Rectal smooth muscle tissue (tissue), 1 donor: ENCODE data around the gene IFT80.

Experiments used
- H3K27ac ChIP-seq: one replicate; pipeline ENCODE4 v1.7.0; 2013; ENCODE audit warnings: low read depth, low read length, inconsistent platforms
- H3K27me3 ChIP-seq: one replicate; pipeline ENCODE4 v1.7.0; 2013; ENCODE audit warnings: low read length; ENCODE audit not compliant: control insufficient read depth, insufficient read depth
- H3K36me3 ChIP-seq: one replicate; pipeline ENCODE4 v1.7.0; 2013; ENCODE audit warnings: low read length; ENCODE audit not compliant: control insufficient read depth, insufficient read depth
- H3K4me1 ChIP-seq: one replicate; pipeline ENCODE4 v1.7.0; 2013; ENCODE audit warnings: low read length; ENCODE audit not compliant: control insufficient read depth, insufficient read depth
- H3K4me3 ChIP-seq: one replicate; pipeline ENCODE4 v1.7.0; 2013; ENCODE audit warnings: low read length
- H3K9ac ChIP-seq: one replicate; pipeline ENCODE4 v1.7.0; 2013; ENCODE audit warnings: low read length

IFT80 gene

GRCh38 chr3:160226026-160226907 is 172.8 kb downstream of the IFT80 start:
- Histone ChIP-seq H3K27ac (peak overlapping the region; percentile 77), H3K4me3 (peak overlapping the region; percentile 72), H3K4me1 (peaks cover 3% of the 10 kb centered on the region), H3K36me3 (no peaks in the 10 kb centered on the region), H3K27me3 (peaks cover 4% of the 10 kb centered on the region), H3K9ac (peak overlapping the region; percentile 36)

GRCh38 chr3:160225176-160226025 is 173.6 kb downstream of the IFT80 start, which contains the start of gene C3orf80:
Gene C3orf80, plus strand, starts transcription at chr3:160225422. Its CDS starts 214 bp downstream, at chr3:160225636.
- peak within 1 kb of the TSS; percentile 36 for H3K9ac ChIP-seq
- H3K4me1 ChIP-seq: peaks cover 6% of the 10 kb centered on the region
- peaks cover 4% of the 10 kb centered on the region for H3K27me3 ChIP-seq
- peak within 1 kb of the TSS; percentile 77 for H3K27ac ChIP-seq
- peak within 1 kb of the TSS; percentile 72 for H3K4me3 ChIP-seq
- no peaks in the 10 kb centered on the region for H3K36me3 ChIP-seq

- H3K4me1 ChIP-seq: peaks cover 6% of the 10 kb centered on the region
- no peak overlapping the region for H3K9ac ChIP-seq
- peaks cover 4% of the 10 kb centered on the region for H3K27me3 ChIP-seq
- H3K4me3 ChIP-seq: peak overlapping the region; percentile 72
- no peaks in the 10 kb centered on the region for H3K36me3 ChIP-seq
- H3K27ac ChIP-seq: peak overlapping the region; percentile 77
These were observed 174.2 kb downstream of the IFT80 start for GRCh38 chr3:160224811-160225175.

- H3K36me3 ChIP-seq: no peaks in the 10 kb centered on the region
- H3K4me3 ChIP-seq: no peak overlapping the region
- peaks cover 6% of the 10 kb centered on the region for H3K4me1 ChIP-seq
- peak overlapping the region; percentile 77 for H3K27ac ChIP-seq
- H3K27me3 ChIP-seq: peaks cover 4% of the 10 kb centered on the region
- no peak overlapping the region for H3K9ac ChIP-seq
These were observed 174.8 kb downstream of the IFT80 start for GRCh38 chr3:160224256-160224655.

- Histone ChIP-seq H3K4me1 (peaks cover 6% of the 10 kb centered on the region), H3K9ac (no peak overlapping the region), H3K36me3 (no peaks in the 10 kb centered on the region), H3K4me3 (no peak overlapping the region), H3K27ac (peak overlapping the region; percentile 34), H3K27me3 (peaks cover 4% of the 10 kb centered on the region)
These were observed 178.0 kb downstream of the IFT80 start for GRCh38 chr3:160221019-160221418.

GRCh38 chr3:160220038-160220437 is 179.0 kb downstream of the IFT80 start:
- no peaks in the 10 kb centered on the region for H3K36me3 ChIP-seq
- H3K9ac ChIP-seq: no peak overlapping the region
- peaks cover 6% of the 10 kb centered on the region for H3K4me1 ChIP-seq
- H3K27ac ChIP-seq: no peak overlapping the region
- no peaks in the 10 kb centered on the region for H3K27me3 ChIP-seq
- H3K4me3 ChIP-seq: no peak overlapping the region

GRCh38 chr3:160218136-160218535 is 180.9 kb downstream of the IFT80 start:
- Histone ChIP-seq H3K36me3 (no peaks in the 10 kb centered on the region), H3K4me3 (no peak overlapping the region), H3K9ac (no peak overlapping the region), H3K27ac (no peak overlapping the region), H3K4me1 (peaks cover 6% of the 10 kb centered on the region), H3K27me3 (no peaks in the 10 kb centered on the region)

GRCh38 chr3:160217675-160218074 is 181.3 kb downstream of the IFT80 start:
- no peaks in the 10 kb centered on the region for H3K36me3 ChIP-seq
- no peaks in the 10 kb centered on the region for H3K27me3 ChIP-seq
- H3K27ac ChIP-seq: no peak overlapping the region
- no peak overlapping the region for H3K4me3 ChIP-seq
- peaks cover 6% of the 10 kb centered on the region for H3K4me1 ChIP-seq
- no peak overlapping the region for H3K9ac ChIP-seq

GRCh38 chr3:160213191-160213590 is 185.8 kb downstream of the IFT80 start:
- no peaks in the 10 kb centered on the region for H3K36me3 ChIP-seq
- H3K27ac ChIP-seq: no peak overlapping the region
- H3K4me3 ChIP-seq: no peak overlapping the region
- H3K4me1 ChIP-seq: no peaks in the 10 kb centered on the region
- H3K27me3 ChIP-seq: no peaks in the 10 kb centered on the region
- H3K9ac ChIP-seq: no peak overlapping the region

- no peak overlapping the region for H3K9ac ChIP-seq
- H3K4me3 ChIP-seq: no peak overlapping the region
- H3K27ac ChIP-seq: no peak overlapping the region
- no peaks in the 10 kb centered on the region for H3K27me3 ChIP-seq
- no peaks in the 10 kb centered on the region for H3K36me3 ChIP-seq
- no peaks in the 10 kb centered on the region for H3K4me1 ChIP-seq
These were observed 188.2 kb downstream of the IFT80 start for GRCh38 chr3:160210799-160211221.

GRCh38 chr3:160210341-160210740 is 188.7 kb downstream of the IFT80 start:
- Histone ChIP-seq H3K4me3 (no peak overlapping the region), H3K27ac (no peak overlapping the region), H3K27me3 (no peaks in the 10 kb centered on the region), H3K4me1 (no peaks in the 10 kb centered on the region), H3K36me3 (no peaks in the 10 kb centered on the region), H3K9ac (no peak overlapping the region)
